Natural killer cell (primary cell): Measurements from ENCODE around the gene ARID3C. TPM values are rescaled to one million over a fixed set of nuclear protein-coding genes. Genes with fewer than 3 reads are reported as not detected.

Experiments used
- ATAC-seq, 3 donors: fragments of 150-1000 bp in 2 of 3; fragments of 200-7000 bp in 1 of 3; cut with Tn5 transposase; 1 replicate in 1 of 3; 2 replicates in 2 of 3; pipeline ENCODE4 v1.10.0; 2021; ENCODE audit warnings: mild to moderate bottlenecking in 2 of 3, moderate library complexity in 2 of 3
- DNase-seq, 2 donors: peaks; one replicate each; pipeline versions ENCODE4 v3.0.0 to v3.0.0-alpha.2; 2013 to 2021; ENCODE audit warnings: mixed read lengths in 1 of 2
- H3K27ac ChIP-seq: one replicate; pipeline ENCODE4 v1.5.1; 2013; ENCODE audit warnings: mild to moderate bottlenecking, low read length
- H3K27me3 ChIP-seq: one replicate; pipeline ENCODE4 v1.6.1; 2013; ENCODE audit warnings: low read length; ENCODE audit not compliant: control insufficient read depth, insufficient read depth
- H3K36me3 ChIP-seq: one replicate; pipeline ENCODE4 v1.6.1; 2013; ENCODE audit warnings: low read length; ENCODE audit not compliant: control insufficient read depth, insufficient read depth
- H3K4me1 ChIP-seq: one replicate; pipeline ENCODE4 v1.6.1; 2013; ENCODE audit warnings: low read length; ENCODE audit not compliant: control insufficient read depth, insufficient read depth
- H3K4me3 ChIP-seq: one replicate; pipeline ENCODE4 v1.5.1; 2013; ENCODE audit warnings: low read length
- H3K9me3 ChIP-seq: one replicate; pipeline ENCODE4 v1.6.1; 2013; ENCODE audit warnings: low read length; ENCODE audit not compliant: control insufficient read depth, insufficient read depth
- H3K27ac Mint-ChIP-seq, 2 donors: one replicate each; pipeline ENCODE4 v1.8.0; 2022; ENCODE audit warnings: mild to moderate bottlenecking in 2 of 2, mixed read lengths in 2 of 2, moderate library complexity in 1 of 2
- H3K27me3 Mint-ChIP-seq, 2 donors: one replicate each; pipeline ENCODE4 v1.8.0; 2022; ENCODE audit warnings: low read depth in 2 of 2, mixed read lengths in 2 of 2
- H3K36me3 Mint-ChIP-seq: one replicate; pipeline ENCODE4 v1.8.0; 2022; ENCODE audit warnings: mixed read lengths
- H3K4me1 Mint-ChIP-seq, 2 donors: one replicate each; pipeline ENCODE4 v1.8.0; 2022; ENCODE audit warnings: mixed read lengths in 2 of 2
- H3K4me3 Mint-ChIP-seq: one replicate; pipeline ENCODE4 v1.8.0; 2022; ENCODE audit warnings: mild to moderate bottlenecking, moderate library complexity, mixed read lengths
- H3K9me3 Mint-ChIP-seq, 2 donors: one replicate each; pipeline ENCODE4 v1.8.0; 2022; ENCODE audit warnings: mixed read lengths in 2 of 2
- WGBS: methylation state at CpG from one replicate; pipeline ENCODE4 v1.1.7; 2013; ENCODE audit warnings: missing lambda C conversion rate; ENCODE audit not compliant: insufficient coverage; 5-methylcytosine and 5-hydroxymethylcytosine counted together
- intact Hi-C: fragments of 100-400 bp; cut with micrococcal nuclease; formaldehyde crosslinking; loops from one replicate; pipeline ENCODE4 v1.14.2; 2022
- total RNA-seq, 4 donors: library from RNA; stranded (reverse); fragments of 120-200 nt in 1 of 4; gene quantifications; one replicate each; pipeline versions ENCODE4 v1.2.3 to v1.2.4, GENCODE V29; 2013 to 2022
- TF ChIP-seq, protein P1 (sequence below): fragments of 200-600 bp; IDR thresholded peaks from one replicate; pipeline ENCODE4 v1.8.0; 2022; ENCODE audit warnings: antibody characterized with exemption

The ARID3C gene
- total RNA-seq, 3 donors from 2014 or later (not counting 1 experiment from before 2014, with no cell fraction given): 0.24 to 0.77 TPM; not detected in 1

DNA sequence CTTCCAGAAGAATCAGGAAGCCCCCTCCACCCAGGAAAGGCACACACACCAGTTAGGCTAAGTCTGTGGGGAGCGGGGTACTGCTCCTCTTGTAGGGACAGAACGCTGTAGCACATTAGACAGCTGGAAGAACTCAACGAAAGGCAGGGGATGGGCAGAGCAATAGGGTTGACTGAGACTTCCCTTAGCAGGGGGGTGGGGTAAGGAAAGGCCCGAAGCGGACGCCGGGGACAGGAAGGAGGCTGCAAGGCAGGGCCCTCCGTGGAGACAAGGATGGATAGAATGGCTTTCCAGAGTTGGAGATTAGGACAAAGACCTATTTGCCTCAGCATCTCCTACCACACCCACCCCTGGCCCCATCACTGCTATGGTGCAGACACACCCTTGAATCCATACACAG is 53.6 kb downstream of the ARID3C start:
- Histone ChIP-seq H3K27me3 (peaks cover 25% of the 10 kb centered on the region), H3K4me1 (peaks cover 8% of the 10 kb centered on the region), H3K36me3 (no peaks in the 10 kb centered on the region), H3K4me3 (no peak overlapping the region), H3K9me3 (no peaks in the 10 kb centered on the region), H3K27ac (no peak overlapping the region)
- Mint-ChIP-seq H3K36me3 (no peaks in the 10 kb centered on the region), H3K4me3 (no peak overlapping the region), H3K4me1 (peaks cover 0 to 8% of the 10 kb centered on the region in 2 donors), H3K27ac (no peak overlapping the region), H3K27me3 (peaks cover 40 to 47% of the 10 kb centered on the region in 2 donors), H3K9me3 (no peaks in the 10 kb centered on the region)
- TF ChIP-seq, protein P1, sequence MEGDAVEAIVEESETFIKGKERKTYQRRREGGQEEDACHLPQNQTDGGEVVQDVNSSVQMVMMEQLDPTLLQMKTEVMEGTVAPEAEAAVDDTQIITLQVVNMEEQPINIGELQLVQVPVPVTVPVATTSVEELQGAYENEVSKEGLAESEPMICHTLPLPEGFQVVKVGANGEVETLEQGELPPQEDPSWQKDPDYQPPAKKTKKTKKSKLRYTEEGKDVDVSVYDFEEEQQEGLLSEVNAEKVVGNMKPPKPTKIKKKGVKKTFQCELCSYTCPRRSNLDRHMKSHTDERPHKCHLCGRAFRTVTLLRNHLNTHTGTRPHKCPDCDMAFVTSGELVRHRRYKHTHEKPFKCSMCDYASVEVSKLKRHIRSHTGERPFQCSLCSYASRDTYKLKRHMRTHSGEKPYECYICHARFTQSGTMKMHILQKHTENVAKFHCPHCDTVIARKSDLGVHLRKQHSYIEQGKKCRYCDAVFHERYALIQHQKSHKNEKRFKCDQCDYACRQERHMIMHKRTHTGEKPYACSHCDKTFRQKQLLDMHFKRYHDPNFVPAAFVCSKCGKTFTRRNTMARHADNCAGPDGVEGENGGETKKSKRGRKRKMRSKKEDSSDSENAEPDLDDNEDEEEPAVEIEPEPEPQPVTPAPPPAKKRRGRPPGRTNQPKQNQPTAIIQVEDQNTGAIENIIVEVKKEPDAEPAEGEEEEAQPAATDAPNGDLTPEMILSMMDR: no peak
- 45% methylated on average over 8 of the region's 8 CpGs for WGBS
- ATAC-seq (no peak), DNase-seq (no peak)
- intact Hi-C loops: no loop called here

DNA sequence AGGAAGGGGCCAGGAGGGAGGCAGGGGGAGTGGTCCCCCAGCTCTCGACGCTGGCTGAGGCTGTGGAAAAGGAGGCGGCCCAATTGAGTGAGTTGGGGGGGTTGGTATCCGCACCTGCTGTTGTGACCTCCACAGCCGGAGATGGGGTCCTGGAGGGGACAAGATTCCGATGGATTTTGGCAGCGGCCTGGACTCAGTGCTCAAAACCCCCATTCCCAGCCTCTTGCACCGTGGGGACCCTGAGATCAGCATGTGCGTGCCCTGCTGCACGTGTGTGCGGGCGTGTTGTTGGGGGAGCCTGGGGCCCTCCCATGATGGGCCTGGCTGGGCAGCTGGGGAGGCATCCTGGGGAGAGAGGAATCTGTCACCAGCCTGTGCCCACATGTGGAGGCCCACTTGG is 54.3 kb downstream of the ARID3C start:
- Histone ChIP-seq H3K4me3 (no peak overlapping the region), H3K4me1 (peaks cover 8% of the 10 kb centered on the region), H3K27ac (no peak overlapping the region), H3K9me3 (no peaks in the 10 kb centered on the region), H3K36me3 (no peaks in the 10 kb centered on the region), H3K27me3 (peaks cover 20% of the 10 kb centered on the region)
- Mint-ChIP-seq H3K27me3 (peaks cover 39 to 47% of the 10 kb centered on the region in 2 donors), H3K36me3 (no peaks in the 10 kb centered on the region), H3K9me3 (no peaks in the 10 kb centered on the region), H3K27ac (no peak overlapping the region), H3K4me3 (no peak overlapping the region), H3K4me1 (peaks cover 0 to 8% of the 10 kb centered on the region in 2 donors)
- TF ChIP-seq, protein P1: no peak
- DNase-seq (no peak), ATAC-seq (no peak)
- whole genome bisulfite sequencing: 96% methylated on average over 12 of the region's 12 CpGs
- intact Hi-C loops: no loop called here

DNA sequence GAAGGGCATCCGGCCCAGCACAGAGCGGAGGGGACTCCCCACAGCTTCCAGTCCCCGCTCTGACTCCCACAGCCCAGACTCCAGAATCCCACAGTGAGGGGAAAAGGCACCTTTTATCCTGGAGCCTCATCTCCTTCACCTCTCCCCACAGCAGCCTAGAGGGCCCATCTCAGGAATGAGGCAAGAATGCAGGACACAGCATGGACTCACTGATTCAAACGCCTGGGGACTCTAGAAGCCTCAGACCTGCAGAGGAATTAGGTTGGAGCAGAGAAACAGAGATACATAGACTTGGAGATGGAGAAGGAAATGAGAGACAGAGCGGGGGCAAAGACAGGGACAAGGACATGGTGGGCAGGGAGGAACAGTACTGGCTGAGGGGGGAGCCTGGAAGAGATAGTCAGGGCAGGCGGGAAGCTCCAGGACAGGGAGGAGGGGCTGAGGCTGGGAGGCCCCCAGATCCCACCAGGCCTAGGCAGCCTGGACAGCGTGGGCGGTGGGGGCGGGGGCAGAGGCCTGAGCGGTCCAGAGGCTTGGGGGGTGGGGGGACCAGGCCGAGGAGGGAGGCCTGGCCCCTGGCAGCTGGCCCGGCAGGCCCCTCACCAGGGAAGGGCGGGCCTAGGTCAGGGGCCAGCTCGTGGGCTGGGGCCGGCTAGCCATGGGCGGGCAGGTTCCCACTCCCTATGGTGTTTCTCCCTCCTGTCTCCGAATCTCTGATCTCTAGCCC is 55.1 kb downstream of the ARID3C start:
- Histone ChIP-seq H3K4me1 (peaks cover 8% of the 10 kb centered on the region), H3K27me3 (peaks cover 17% of the 10 kb centered on the region), H3K36me3 (no peaks in the 10 kb centered on the region), H3K9me3 (no peaks in the 10 kb centered on the region), H3K4me3 (no peak overlapping the region), H3K27ac (no peak overlapping the region)
- TF ChIP-seq, protein P1: no peak
- no peak for ATAC-seq
- no peaks in the 10 kb centered on the region for H3K36me3 Mint-ChIP-seq
- H3K4me3 Mint-ChIP-seq: no peak overlapping the region
- H3K27me3 Mint-ChIP-seq: peaks cover 34 to 39% of the 10 kb centered on the region in 2 donors
- WGBS: 85% methylated on average over 16 of the region's 17 CpGs
- H3K27ac Mint-ChIP-seq: no peak overlapping the region
- peaks cover 0 to 8% of the 10 kb centered on the region in 2 donors for H3K4me1 Mint-ChIP-seq
- intact Hi-C loops: no loop called here
- no peak for DNase-seq
- no peaks in the 10 kb centered on the region for H3K9me3 Mint-ChIP-seq

DNA sequence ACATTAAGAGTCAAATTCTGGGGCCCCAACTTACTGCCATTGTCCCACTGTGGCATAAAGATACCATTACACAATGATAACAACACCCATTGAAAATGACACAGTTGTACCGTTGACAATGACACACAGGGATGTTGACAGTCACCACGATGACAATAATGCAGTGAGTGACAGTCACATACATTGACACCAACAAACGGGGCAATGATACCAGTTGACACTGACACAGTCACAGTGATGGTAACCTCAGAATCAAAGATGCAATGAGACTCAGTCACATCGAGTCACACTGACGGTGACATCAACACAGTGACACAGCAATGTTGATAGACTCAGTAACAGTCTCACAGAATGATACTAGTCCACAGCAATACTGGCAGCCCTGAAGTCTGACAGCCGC is 56.2 kb downstream of the ARID3C start:
- peaks cover 10% of the 10 kb centered on the region for H3K27me3 ChIP-seq
- TF ChIP-seq, protein P1: no peak
- no peak overlapping the region for H3K4me3 ChIP-seq
- no peak for ATAC-seq
- intact Hi-C loops: no loop called here
- Mint-ChIP-seq H3K9me3 (no peaks in the 10 kb centered on the region), H3K27ac (no peak overlapping the region), H3K4me1 (peaks cover 0 to 6% of the 10 kb centered on the region in 2 donors), H3K27me3 (peaks cover 35 to 37% of the 10 kb centered on the region in 2 donors), H3K4me3 (no peak overlapping the region), H3K36me3 (no peaks in the 10 kb centered on the region)
- no peak overlapping the region for H3K27ac ChIP-seq
- H3K9me3 ChIP-seq: no peaks in the 10 kb centered on the region
- H3K36me3 ChIP-seq: no peaks in the 10 kb centered on the region
- DNase-seq: no peak
- peaks cover 3% of the 10 kb centered on the region for H3K4me1 ChIP-seq
- 86% methylated on average over 6 of the region's 6 CpGs for WGBS
